NCI-H2227 (cell line): ENCODE data around the gene ALK.
A peak's percentile ranks its signal among the peaks of the same experiment; 100 is the strongest.

Experiments
- DNase-seq: peaks from one replicate; lab custom pipeline; 2025; ENCODE audit not compliant: unreplicated experiment; lab: John Stamatoyannopoulos, UW

Gene ALK

DNA sequence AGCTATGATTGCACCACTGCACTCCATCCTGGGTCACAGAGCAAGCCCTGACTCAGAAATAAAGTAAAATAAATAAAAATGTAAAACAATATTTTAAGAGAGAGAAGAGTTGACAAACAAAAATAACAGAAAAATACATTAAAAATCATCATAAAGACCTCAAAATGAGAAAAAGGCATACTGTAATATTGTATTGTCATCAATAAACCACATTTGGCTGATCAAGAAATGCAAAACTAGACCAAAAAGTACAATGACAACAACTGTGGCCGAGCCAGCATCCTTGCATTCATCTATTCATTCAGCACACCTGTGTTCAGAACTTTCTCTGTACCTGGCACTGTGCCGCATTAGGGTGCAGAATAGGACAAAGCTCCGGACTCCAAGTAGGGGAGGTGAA is 121.8 kb downstream of the ALK start:
- no peak for DNase-seq

DNA sequence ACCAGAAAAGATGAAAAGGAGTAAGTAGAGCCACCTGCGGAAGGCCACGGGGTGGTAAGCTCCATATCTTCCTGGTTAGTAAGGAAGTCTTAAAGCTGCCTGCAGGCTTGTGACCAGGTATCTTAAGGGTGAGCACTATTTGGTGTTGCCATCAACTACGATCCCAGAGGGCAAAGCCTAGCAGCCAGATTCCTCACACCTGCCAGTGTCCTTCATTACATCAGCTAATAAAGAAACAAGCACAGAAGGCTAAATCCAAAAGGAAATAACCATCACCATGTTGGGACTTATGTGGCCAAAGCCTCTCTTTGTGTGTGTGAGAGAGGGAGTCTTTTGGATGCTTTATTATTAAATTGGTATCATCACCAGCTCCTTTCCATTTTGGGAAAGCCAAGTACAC is 123.5 kb downstream of the ALK start:
- DNase-seq, result no peak

DNA sequence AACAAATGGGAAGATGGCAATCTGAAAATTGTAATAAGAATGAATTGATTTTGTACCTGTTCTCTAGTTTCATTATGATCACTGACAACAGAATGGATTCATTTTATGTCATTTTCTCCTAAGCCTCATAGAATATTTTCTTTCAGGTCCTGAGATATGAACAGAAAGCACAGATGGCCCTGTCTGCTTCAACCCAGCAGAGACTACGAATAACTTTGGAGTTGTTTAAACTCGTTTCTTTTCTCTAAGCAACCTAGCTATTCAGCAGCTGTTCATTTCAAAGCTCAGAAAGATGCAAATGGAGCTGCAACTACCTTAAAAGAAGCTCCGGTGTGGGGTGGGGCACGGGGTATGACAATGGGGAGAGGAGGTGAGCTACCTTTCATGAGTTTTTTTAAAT is 124.9 kb downstream of the ALK start:
- DNase-seq, result no peak

DNA sequence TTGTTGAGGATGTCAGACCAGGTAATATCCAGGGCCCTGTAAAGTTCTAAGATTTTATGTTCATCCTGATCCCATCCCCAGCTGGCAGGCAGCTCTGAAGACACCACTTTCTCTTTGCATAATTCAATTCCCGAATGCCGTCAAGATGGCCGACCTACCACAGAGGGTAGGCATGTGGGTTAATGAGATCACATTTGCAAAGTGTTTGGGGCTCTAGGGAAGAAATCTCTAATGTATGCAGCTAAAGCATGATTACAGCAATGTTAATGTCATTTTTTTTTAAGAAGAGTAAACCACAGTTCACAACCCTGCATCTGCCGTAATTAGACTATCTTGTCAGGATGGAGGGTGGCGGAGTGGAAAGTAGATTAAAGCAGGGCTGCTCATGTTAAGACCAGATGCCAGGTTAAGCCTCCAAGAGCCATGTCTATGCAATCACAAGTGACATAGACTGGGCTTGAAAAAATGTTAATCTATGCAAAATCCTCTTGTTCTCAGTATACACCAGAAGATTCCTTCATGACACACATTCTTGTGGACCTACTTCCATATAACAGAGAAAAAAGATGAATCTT is 131.4 kb downstream of the ALK start:
- DNase-seq, result no peak

DNA sequence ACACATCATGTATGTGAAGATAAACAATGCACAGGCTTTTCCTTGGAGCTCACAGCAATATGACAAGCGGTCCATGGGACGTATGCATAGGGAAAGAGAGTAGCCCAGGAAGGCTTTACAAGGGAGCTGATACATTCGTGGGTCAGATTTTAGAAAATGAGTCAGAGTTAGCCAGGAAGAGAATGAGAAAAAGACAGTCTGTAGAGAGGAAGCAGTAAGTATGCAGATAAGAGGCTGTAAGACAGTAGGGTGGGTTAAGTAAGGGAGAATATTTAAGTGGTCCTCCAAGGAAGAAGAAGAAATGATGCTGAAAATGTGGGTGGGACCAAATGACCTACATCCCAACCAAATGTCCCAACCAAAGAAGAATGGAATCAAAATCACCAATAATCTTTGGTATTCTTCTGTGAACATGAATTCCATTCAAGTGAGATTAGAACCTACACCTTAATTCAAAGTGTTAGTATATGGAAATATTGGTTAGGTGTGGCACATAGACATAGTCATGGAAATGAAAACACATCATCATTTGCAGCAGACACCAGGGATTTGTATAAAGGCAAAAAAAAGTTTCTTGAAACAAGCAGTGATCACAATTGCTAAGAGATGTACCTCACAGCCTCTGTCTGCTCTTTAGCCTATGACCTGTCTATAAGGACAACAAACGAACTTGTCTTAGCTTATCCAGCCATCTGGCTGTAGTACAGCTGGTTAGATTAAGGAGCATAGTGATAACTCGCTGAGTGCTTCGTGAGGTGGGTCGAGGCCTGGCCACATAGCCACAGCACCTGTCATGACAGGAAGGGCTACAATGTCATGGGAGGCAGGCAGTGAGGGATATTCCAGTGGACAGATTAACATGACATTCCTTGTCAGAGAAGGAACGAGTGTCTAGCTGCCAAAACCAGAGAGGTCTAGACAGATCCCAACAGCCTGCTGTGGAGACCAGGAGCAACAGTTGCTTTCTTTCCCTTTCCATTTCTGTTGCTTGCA is 133.6 kb downstream of the ALK start:
- no peak for DNase-seq

DNA sequence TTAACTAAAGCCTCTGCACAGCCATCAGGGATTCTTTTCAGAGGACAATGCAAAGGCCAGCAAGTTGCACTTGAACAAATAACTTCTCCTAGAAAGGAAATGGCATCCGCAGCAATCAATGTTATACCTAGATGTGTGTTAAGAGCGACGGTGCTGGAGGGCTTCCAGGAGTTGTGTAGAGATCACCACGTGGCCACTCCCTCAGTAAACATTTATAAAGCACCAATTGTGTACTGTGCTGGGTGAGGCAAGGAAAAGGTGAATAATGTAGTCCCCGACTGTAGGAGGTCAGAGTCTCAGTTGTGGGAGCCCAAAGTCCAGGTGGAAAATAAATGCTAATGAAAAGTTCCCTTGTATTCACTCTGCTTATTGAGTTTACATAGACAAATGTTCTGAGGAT is 135.0 kb downstream of the ALK start:
- no peak for DNase-seq

DNA sequence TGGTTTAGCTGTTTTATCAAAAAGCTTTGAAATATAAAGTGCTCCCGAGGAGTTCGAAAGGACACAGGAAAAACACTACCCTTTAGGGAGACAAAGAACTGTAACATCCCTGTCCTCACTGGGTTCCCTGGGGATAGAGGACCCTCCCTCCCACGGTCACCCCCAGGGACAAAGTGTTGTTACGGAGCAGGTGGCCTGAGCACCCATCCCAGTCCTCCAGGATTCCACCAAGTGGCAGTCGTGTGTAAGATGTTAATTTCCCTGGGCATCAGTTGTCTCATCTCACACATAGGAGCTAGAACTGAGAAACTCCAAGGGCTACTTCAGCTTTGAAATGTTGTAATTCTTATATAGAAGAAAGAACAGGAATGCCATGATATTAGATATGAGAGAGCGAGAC is 137.7 kb downstream of the ALK start:
- DNase-seq, result no peak

DNA sequence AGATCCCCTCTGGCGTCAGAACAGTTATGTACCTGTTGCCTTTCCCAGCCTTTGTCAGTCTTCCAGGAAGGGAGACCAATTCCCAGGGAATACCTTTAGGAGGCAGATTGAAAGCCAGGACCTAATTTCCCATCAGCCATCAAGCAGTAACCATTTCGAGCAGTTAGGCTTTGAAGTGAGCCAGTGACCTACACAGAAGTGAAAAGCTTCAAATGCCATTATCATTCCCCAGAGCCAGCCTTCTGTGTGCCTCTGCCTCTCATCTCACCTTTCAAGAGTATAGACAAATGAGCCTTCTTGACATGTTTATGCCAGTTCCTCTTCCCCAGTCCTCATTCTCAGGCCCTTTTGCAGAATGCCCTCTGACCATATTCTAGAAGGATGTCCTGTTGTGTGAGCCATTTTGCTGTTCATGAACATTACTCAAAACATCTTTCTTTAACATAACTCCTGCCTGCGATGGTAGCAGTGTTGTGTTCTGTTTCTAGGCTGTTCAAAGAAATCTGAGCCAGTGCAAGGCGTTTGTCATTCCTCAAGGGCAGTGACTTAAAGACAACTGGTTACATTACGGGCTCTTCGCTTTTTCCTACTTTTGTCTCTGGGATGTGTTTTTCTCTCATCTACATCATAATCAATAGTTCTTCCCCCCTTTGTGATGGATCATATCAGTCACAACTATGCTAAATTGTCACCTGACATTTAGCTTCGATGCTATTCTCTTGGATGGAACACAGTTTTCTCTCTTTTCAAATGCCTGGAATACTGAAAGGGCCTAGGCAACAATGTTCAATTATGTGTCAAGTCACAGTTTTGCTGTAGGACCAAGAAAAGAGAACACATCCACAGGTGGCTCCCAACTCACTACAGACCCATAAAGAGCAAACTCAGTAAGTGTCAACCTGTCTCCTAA is 138.6 kb downstream of the ALK start:
- DNase-seq, result no peak

DNA sequence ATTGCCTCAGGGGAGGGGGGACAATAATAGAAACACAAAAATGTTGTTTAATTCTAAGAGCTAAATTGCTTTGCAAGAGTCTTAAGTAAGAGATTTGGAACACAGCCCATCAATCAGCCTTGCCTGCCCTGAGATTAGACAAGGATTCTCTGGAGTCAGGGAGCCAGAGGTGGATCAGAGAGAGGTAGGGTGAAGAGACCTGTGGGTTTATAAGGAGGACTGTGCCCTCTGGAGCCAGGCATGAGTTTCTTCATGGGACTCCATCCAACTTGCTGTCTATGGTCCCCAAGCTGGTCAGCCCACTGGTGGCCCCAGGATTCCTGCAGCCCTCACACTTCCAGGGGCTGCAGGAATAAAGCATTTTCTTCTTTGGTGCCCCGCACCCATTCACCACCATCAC is 139.3 kb downstream of the ALK start:
- no peak for DNase-seq

DNA sequence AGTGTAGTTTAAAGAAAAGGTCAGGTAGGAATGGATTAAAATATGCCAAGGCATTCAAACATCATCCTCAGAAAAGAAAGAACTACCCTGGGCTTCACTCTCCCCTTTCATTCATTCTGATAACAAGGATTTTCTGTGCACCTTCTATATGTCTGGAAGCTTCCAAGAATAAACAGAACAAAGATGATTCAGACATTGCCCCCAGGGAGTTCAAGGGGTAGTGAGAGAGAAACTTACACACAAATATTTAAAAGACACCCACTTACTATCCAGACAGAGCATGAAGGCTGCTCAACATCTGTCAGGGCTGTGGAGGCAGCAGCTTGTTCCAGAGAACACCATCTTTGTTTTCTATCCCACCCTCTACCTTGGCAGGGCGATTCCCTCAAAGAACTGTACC is 140.5 kb downstream of the ALK start:
- no peak for DNase-seq

DNA sequence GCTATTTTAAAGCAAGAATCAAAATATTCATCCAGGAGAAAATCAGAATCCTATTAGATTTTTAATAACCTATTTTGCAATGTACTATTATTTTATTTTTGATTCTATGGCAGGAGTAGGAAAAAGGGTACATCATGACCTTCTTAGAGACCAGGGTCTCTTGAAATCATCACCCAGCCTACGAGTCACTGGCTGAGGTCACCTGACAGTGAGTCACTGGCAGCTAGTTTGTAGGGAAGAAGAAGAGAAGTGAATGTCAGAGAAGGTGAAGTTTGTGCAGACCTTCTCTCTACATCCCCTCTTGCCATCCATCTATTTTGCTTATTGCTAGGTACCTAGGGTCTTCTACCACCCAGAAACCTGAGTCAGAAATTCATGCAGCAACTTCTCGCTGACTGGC is 144.2 kb downstream of the ALK start:
- DNase-seq, result no peak

DNA sequence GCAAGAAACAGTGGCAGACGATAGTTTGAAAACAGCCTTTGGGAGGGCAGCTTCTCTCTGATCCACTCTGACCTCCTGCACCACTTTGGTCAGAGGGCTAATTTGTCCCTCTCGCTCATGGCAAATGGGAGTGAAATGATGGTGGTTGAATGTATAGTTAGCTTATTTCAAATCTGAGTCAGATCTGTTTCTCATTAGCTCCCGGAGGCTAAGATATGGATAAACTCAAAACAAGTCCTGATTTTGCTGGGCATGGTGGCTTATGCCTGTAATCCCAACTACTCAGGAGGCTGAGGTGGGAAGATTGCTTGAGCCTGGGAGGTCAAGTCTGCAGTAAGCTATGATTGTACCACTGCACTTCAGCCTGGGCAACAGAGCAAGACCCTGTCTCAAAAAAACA is 145.0 kb downstream of the ALK start:
- DNase-seq, result no peak

DNA sequence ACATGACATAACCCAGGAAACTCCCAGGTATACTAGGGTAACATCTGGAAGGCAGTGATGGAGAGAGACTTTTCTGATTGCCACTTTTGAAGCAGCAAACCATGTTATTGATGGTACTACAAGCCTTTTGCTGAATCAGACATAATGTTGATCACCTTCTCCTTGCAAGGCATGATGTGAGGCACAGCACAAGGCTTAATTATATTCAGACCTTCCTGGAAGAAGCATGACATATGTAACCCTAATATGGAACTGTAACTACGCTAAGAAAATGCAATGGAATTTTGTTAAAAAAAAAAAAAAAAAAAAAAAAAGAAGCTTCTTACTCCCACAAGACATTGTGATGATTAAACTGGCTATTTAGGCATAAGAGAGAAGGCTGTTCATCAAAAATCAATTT is 145.4 kb downstream of the ALK start:
- DNase-seq, result no peak

DNA sequence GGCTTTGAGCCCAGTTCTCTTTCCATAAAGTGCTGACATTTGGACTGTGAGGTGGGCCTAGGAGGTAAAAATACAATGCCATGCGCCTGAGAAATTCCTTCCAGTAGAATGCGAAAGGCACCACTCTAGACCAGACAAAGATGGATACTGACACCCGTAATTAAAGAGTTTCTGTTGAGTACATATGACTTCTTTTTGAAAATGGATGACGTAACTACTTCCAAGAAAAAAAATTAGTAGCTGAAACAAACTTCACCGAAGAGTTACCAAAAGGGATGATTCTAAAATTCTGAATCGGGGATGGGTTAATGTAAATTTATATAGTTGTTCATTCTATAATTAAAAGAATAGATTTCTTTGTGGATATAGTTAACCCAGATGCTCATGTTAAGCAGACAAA is 146.8 kb downstream of the ALK start:
- no peak for DNase-seq

DNA sequence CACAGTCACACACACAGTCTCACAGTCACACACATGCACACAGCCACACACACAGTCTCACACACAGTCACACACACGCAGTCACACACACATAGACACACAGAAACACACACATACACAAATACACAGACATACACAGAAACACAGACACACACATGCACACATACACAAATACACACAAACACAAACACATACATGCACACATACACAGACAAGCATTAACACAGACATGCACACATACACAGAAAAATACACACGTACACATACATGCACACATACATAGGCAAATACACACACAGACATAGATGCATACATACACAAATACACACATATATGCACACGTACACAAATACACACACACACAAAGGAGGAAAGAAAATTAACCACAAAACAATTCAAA is 150.5 kb downstream of the ALK start:
- no peak for DNase-seq

DNA sequence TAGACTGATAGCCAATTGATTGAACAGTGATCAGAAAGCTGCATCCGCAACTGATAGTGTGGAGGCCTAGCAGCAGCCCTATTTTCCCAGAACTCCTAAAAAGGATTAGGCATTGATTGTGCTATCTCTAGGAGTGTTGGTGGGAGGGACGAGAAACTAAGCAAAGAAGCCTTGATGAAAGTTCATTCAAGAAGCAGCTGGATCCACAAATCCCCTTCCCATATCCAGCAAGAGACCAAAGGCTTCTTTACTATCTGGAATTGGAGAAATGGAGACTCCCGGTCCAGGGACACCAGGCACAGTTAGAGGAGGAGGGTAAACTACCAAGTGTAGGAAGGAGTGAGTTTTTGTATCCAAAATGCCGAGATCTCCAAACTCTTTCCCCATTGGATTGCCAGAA is 151.5 kb downstream of the ALK start:
- DNase-seq, result no peak

DNA sequence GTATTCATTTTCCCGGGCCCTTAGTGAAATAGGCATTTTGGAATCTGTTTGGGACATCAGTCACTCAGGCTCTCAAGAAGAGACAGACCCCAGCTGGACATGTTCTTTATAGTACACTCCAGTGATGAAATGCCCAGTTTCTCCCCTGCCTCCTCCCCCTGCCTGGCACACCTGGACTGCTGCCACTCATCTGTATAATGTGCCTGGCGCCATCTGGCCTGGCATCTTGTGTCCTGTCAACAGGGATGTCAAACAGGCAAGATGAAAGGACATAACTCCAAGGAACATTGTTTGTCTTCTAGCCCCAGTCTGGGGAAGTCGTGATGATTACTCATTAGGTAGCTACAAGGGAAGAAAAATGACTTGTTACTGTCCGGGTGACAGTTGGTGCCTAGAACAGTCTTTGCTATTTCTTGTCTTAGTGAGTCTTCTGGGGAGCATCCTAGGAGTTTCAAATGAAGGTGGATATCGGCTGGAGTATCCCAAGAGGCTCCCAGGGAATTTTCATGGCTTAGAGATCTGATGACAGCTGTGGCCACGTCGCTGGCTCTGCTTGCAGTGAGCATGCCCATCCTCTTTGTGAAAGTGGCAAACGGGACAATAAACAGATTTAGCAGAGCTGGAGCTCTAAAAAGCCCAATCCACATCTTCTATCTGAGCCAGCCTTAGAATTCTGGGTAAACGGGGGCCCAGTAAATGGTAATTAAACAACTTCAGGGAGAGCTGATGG is 153.6 kb downstream of the ALK start:
- DNase-seq, result no peak

DNA sequence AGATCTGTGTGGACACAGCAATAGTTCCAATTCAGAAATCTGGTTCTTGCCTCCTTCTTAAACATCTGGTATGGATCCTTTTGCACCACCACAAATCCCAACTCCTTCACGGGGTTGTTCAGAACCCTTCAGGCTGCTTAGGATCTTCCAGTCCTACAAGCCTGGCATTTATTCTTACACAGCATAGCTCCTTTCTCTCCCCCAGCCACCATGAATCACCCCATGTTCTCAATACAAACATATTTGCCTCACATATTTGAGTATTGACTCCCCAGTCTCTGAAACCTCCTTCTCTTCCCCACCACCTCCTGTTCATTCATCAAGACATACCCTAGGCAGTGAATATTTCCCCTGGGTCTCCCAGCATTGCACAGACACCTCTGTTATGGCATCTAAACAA is 155.2 kb downstream of the ALK start:
- DNase-seq, result no peak

DNA sequence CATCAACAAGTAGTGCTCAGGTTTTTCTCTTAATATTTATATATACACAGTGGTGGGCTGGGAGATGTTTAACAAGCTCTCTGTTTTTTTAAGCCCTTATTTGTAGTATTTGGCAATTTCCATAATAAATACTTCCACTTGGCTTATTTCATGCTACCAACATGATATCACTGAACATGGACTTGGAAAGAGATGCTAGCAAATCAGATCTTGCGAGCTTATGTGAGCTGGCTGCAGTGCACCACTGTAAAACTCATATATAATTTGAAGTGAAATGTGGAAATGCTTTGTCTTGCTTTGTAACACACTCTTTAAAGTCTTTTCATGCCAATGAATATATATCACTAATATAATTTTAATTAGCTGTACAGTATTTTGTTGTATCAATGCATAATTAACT is 155.7 kb downstream of the ALK start:
- DNase-seq, result no peak

DNA sequence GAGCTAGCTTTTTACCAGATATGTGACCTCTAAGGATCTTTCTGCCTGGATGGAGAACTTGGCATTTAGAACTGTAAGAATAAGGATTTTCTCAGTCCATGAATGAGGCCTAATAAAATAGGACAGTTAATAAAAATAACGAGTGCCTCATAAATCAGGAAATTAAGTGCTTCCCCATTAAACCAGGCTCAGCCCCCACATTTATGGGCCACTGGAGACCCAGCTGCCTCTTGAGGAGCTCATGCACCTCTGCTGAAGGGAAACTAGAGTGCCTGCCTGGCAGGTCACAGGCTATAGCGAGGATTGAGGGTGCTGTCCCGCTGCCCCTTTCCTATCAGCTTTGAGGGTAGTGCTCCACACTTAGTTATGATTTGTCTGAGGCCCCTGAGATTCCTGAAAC is 158.0 kb downstream of the ALK start:
- DNase-seq, result no peak

DNA sequence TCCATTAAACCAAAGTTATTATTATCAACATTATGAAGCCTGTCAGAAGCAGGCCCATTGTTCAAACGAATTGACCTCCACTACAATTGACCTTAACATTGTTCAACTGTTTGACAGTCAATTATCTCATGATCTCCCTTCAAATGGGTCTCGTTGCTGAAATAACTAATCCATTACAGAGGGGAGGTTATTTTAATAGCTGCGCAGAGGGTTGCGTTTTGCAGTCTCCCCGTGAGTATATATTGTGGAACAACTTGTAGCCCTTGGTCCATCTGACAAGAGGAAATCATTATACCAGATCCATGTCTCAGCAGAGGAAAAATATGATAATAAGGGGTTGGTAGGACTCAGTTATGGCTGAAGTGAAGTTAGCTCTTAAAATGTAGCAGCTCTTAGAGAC is 159.1 kb downstream of the ALK start:
- DNase-seq, result peak; percentile 69
